Measurements from ENCODE around the gene DEF6. TPM values are rescaled to one million over a fixed set of nuclear protein-coding genes. Genes with fewer than 3 reads are reported as not detected.
A peak's percentile ranks its signal among the peaks of the same experiment; 100 is the strongest.

DEF6 gene
- total and polyA plus RNA-seq, 2 of the 13 experiments (the other 11 are each of a cell fraction or from before 2014, with no cell fraction given), result 5.2 to 10.0 TPM

GRCh38 chr6:35370785-35371493, 73.3 kb downstream of the DEF6 start:
- Histone ChIP-seq H3K4me3 (replicated peaks in 1 of 3; ENCODE audit: insufficient read depth in 1 of 3, low read depth in 2 of 3, low read length in 3 of 3) (peak overlapping the region; percentile 9 to 46 (median 18); a peak in 5 of 6 replicates), H3K9me3 (ENCODE audit: low read length) (no peaks in the 10 kb centered on the region), H3K9ac (ENCODE audit: insufficient read depth, low read depth, low read length) (peak overlapping the region; percentile 57), H3K79me2 (ENCODE audit: insufficient read depth, low read length) (peaks cover 13% of the 10 kb centered on the region), H4K20me1 (ENCODE audit: insufficient read depth, low read length) (no peaks in the 10 kb centered on the region), H3K4me1 (ENCODE audit: insufficient read depth, low read length) (peaks cover 71% of the 10 kb centered on the region), H3K4me2 (ENCODE audit: low read depth, low read length) (peak overlapping the region; percentile 75), H3K27ac (ENCODE audit: extremely low read length, insufficient read depth, low read length) (peak overlapping the region; percentile 84), H3K36me3 (replicated peaks in 1 of 2; ENCODE audit: control insufficient read depth in 1 of 2, insufficient read depth in 2 of 2, low read length in 2 of 2) (no peaks in the 10 kb centered on the region), H3K27me3 (ENCODE audit: control insufficient read depth in 1 of 2, insufficient read depth in 2 of 2, low read length in 2 of 2) (no peaks in the 10 kb centered on the region), H2AFZ (ENCODE audit: low read length) (no peak overlapping the region)
- no peak for FAIRE-seq
- DNase-seq (ENCODE audit: low spot score), result no peak
- no TSS peak for BruUV-seq (replicated peaks)
- 39% methylated on average over 9 of the region's 9 CpGs for WGBS (ENCODE audit: low lambda C conversion rate)
- ChIA-PET POLR2A (interaction anchor here (0.7 to 3.4 kb wide), 6 partner anchors 10 to 101 kb away, joined by 3 to 18 read pairs (median 9); partner anchors contain the start of gene PPARD), CTCF (ENCODE audit: low intra/inter-chr PET ratio, low total read pairs) (no interaction called here)
- intact Hi-C loops (cut with micrococcal nuclease; ENCODE audit: unreplicated experiment) (loop anchor here (1.0 kb wide), 1 partner anchor 44 kb away; no protein-coding TSS in a partner anchor), in situ Hi-C loops (cut with HindIII; ENCODE audit: extremely low pct_ligation_motif_present, low pct_unique_long_range_greater_than_20kb) (no loop called here)
- peak; percentile 42 for ATAC-seq
- TF ChIP-seq ZBTB38 (CRISPR knock-in tag; IDR thresholded peaks at IDR 0.05) (peak; percentile 73), ZBTB42 (CRISPR knock-in tag; IDR thresholded peaks at IDR 0.05) (0 out of 2 replicates have a peak, but pooled peaks have one; percentile 29), ZFYVE20 (CRISPR knock-in tag; IDR thresholded peaks at IDR 0.05; ENCODE audit: borderline replicate concordance, low read depth) (no peak), ZNF337 (CRISPR knock-in tag; IDR thresholded peaks at IDR 0.05; ENCODE audit: borderline replicate concordance, low read depth) (0 out of 2 replicates have a peak, but pooled peaks have one; percentile 5), TAF1 (CRISPR knock-in tag; IDR thresholded peaks at IDR 0.05) (0 out of 2 replicates have a peak, but pooled peaks have one; percentile 3), POGZ (CRISPR knock-in tag; IDR thresholded peaks at IDR 0.05) (0 out of 2 replicates have a peak, but pooled peaks have one; percentile 3), ZNF629 (CRISPR knock-in tag; conservative IDR thresholded peaks at IDR 0.05) (no peak), ELF4 (CRISPR knock-in tag; IDR thresholded peaks at IDR 0.05; ENCODE audit: borderline replicate concordance) (no peak), HNF4A (CRISPR knock-in tag; IDR thresholded peaks at IDR 0.05) (peak; percentile 38; the same call in 1 of the 2 replicates), ZFP37 (CRISPR knock-in tag; IDR thresholded peaks at IDR 0.05; ENCODE audit: borderline replicate concordance) (peak; percentile 28; the same call in 1 of the 2 replicates), DZIP1 (CRISPR knock-in tag; IDR thresholded peaks at IDR 0.05) (no peak), PRMT3 (CRISPR knock-in tag; IDR thresholded peaks at IDR 0.05; ENCODE audit: borderline replicate concordance, low read depth) (no peak), NR2F1 (CRISPR knock-in tag; IDR thresholded peaks at IDR 0.05) (no peak), PHB2 (IDR thresholded peaks at IDR 0.05; ENCODE audit: partially characterized antibody) (no peak), ZNF607 (CRISPR knock-in tag; IDR thresholded peaks at IDR 0.05; ENCODE audit: borderline replicate concordance) (0 out of 2 replicates have a peak, but pooled peaks have one; percentile 66), CCAR2 (optimal IDR thresholded peaks at IDR 0.05; ENCODE audit: low read depth, low read length) (no peak), ZNF20 (CRISPR knock-in tag; IDR thresholded peaks at IDR 0.05) (no peak), ZNF431 (CRISPR knock-in tag; IDR thresholded peaks at IDR 0.05; ENCODE audit: borderline replicate concordance, low read depth) (0 out of 2 replicates have a peak, but pooled peaks have one; percentile 40), ZZZ3 (CRISPR knock-in tag; IDR thresholded peaks at IDR 0.05; ENCODE audit: borderline replicate concordance) (no peak)
- TF ChIP-seq, protein P1, sequence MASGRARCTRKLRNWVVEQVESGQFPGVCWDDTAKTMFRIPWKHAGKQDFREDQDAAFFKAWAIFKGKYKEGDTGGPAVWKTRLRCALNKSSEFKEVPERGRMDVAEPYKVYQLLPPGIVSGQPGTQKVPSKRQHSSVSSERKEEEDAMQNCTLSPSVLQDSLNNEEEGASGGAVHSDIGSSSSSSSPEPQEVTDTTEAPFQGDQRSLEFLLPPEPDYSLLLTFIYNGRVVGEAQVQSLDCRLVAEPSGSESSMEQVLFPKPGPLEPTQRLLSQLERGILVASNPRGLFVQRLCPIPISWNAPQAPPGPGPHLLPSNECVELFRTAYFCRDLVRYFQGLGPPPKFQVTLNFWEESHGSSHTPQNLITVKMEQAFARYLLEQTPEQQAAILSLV (CRISPR knock-in tag; IDR thresholded peaks at IDR 0.05; ENCODE audit: borderline replicate concordance), result no peak

Measured in HepG2 (cell line).